GM12873 (cell line): Measurements from ENCODE around the gene PDLIM5.

ENCODE experiments used
- CTCF ChIP-seq: IDR thresholded peaks from 2 replicates; pipeline ENCODE4 v1.5.1; 2012; ENCODE audit warnings: low read depth, mild to moderate bottlenecking, moderate library complexity, low read length, control low read depth; ENCODE audit not compliant: insufficient read depth; ENCODE audit errors: missing control alignments

Gene PDLIM5

GRCh38 chr4:94409962-94410361, 41.8 kb upstream of the PDLIM5 start:
- no peak for TF ChIP-seq CTCF

- TF ChIP-seq CTCF: no peak
Observed at GRCh38 chr4:94410678-94411206, 41.0 kb upstream of the PDLIM5 start.

GRCh38 chr4:94411296-94411695, 40.4 kb upstream of the PDLIM5 start:
- TF ChIP-seq CTCF: no peak

GRCh38 chr4:94412019-94412657, 39.6 kb upstream of the PDLIM5 start:
- no peak for TF ChIP-seq CTCF

- no peak for TF ChIP-seq CTCF
Observed at GRCh38 chr4:94412658-94413038, 39.1 kb upstream of the PDLIM5 start.

- TF ChIP-seq CTCF: no peak
Observed at GRCh38 chr4:94413085-94413840, 38.5 kb upstream of the PDLIM5 start.

- no peak for TF ChIP-seq CTCF
Observed at GRCh38 chr4:94414907-94415306, 36.8 kb upstream of the PDLIM5 start.
